Measurements from ENCODE around the gene TSPAN12. TPM values are rescaled to one million over a fixed set of nuclear protein-coding genes. Genes with fewer than 3 reads are reported as not detected.

The TSPAN12 gene
- total RNA-seq, 1 experiment from 2014 or later, result 7.4 TPM

GRCh38 chr7:120860156-120860555, 2.2 kb upstream of the TSPAN12 start:
- no peaks in the 10 kb centered on the region for H3K79me2 ChIP-seq (ENCODE audit: insufficient read depth, low read length)

More at GRCh38 chr7:120860156-120860555, 2.2 kb upstream of the TSPAN12 start:
- RAD21 ChIA-PET (ENCODE audit: low non-redundant PET in 1 of 2, low total read pairs in 2 of 2, uncharacterized antibody in 2 of 2, unreplicated experiment in 2 of 2), result no interaction called here
- Histone ChIP-seq H3K9me3 (ENCODE audit: control insufficient read depth in 1 of 2, insufficient read depth in 1 of 2, low read depth in 1 of 2, low read length in 2 of 2) (no peaks in the 10 kb centered on the region), H3K27me3 (ENCODE audit: insufficient read depth, low read length) (no peaks in the 10 kb centered on the region), H4K20me1 (ENCODE audit: insufficient read depth) (no peaks in the 10 kb centered on the region), H3K9ac (ENCODE audit: low read length) (no peak overlapping the region), H2AFZ (ENCODE audit: low read depth, low read length, poor library complexity, severe bottlenecking) (no peak overlapping the region), H3K4me3 (replicated peaks in 1 of 2; ENCODE audit: low read depth in 1 of 2, low read length in 2 of 2) (no peak overlapping the region), H3K36me3 (ENCODE audit: control insufficient read depth in 1 of 2, insufficient read depth in 2 of 2, low read length in 2 of 2) (no peaks in the 10 kb centered on the region), H3K4me1 (ENCODE audit: control insufficient read depth in 1 of 2, insufficient read depth in 2 of 2, low read length in 2 of 2) (peaks cover 0 to 18% of the 10 kb centered on the region in 2 experiments; a peak in 3 of 4 replicates), H3K4me2 (ENCODE audit: low read length) (no peak overlapping the region), H3K9me2 (ENCODE audit: insufficient read depth) (no peaks in the 10 kb centered on the region), H3K27ac (ENCODE audit: low read depth, low read length) (no peak overlapping the region)
- POLR2A ChIA-PET, result no interaction called here
- intact Hi-C loops (cut with micrococcal nuclease), result no loop called here
- no peak for TF ChIP-seq EZH2phosphoT487 (IDR thresholded peaks at IDR 0.05; ENCODE audit: borderline replicate concordance)
- no peak for TF ChIP-seq MAX (IDR thresholded peaks at IDR 0.05)
- TF ChIP-seq SIN3A (IDR thresholded peaks at IDR 0.05; ENCODE audit: low read depth), result no peak
- TF ChIP-seq FOSL1 (IDR thresholded peaks at IDR 0.05; ENCODE audit: low read depth), result no peak
- TF ChIP-seq EGR1 (IDR thresholded peaks at IDR 0.05; ENCODE audit: low read depth), result no peak
- TF ChIP-seq REST (IDR thresholded peaks at IDR 0.05; ENCODE audit: low read depth), result no peak
- TF ChIP-seq CEBPB (IDR thresholded peaks at IDR 0.05; ENCODE audit: low read depth), result no peak
- TF ChIP-seq POLR2AphosphoS5 (IDR thresholded peaks at IDR 0.05; ENCODE audit: low read depth, low read length), result no peak
- no peak for TF ChIP-seq ZBTB33 (IDR thresholded peaks at IDR 0.05; ENCODE audit: extremely low read depth, insufficient replicate concordance, low read length)
- no peak for TF ChIP-seq RAD21 (IDR thresholded peaks at IDR 0.05; ENCODE audit: low read depth)
- CTCF ChIA-PET, result no interaction called here
- DNase-seq (ENCODE audit: low read depth, low spot score), result no peak
- BruUV-seq (replicated peaks), result no TSS peak
- no peak for ATAC-seq
